NCI-H1092 (cell line): ENCODE results near the gene ZNF773.
"Not testable (repeated sequence)": the region's sequence is repeated elsewhere in the genome, so short reads cannot be mapped to it uniquely, and the experiment has no call there.

Experiments
- DNase-seq: peaks from one replicate; lab custom pipeline; 2025; lab: John Stamatoyannopoulos, UW

The ZNF773 gene

DNA sequence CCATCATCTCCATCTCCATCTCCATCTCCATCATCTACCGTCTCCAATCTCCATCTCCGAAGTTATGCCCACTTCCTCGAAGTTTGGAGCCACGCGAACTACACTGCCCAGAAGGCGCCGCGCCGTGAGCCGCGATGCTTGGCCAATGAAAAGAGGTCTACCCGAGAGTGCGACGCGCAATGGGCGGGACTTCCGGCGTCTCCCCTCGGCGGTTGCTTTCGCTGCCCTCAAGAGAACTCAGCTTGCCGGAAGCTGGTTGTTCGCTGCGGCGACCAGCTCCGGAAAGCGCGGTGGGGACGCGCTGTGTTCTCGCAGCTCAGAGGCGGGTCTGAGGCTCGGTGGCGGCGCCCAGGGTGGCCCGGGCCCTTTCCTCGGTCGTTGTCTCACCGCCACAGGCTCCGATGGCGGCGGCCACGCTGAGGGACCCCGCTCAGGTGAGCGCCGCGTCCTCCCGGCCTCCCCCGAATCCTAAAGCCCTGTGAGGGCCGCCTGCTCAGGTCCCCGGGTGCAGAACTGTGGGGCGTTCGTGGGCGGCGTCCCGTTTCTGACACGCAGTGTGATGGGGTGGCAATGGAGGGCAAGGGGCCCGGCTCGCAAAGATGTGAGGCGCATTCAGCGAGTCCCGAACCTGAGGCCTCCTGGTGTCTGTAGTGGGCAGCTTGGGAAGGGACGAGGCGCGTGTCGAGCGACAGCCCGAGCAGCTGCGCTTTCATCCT, at the start of gene ZNF773:
TSS of gene ZNF773 (plus strand) at position 259 of the 716 bp plus-strand sequence. CDS start at position 402, 143 bp downstream.
- DNase-seq = peak; percentile 86

DNA sequence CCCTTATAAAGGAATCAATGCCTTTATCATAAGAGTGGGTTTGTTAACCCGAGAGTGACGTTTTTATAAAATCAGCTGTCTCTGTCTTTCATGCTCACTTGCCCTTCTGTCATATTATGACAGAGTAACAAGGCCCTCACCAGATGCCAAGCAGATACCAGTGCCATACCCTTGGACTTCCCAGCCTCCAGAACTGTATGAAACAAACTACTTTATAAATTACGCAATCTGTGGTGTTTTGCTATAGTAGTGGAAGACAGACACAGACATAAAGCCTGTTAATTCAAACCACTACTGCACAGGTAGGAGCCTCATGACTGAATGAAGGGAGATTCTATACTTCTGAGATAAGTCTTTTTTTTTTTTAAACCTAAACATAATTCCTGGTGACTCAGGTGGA, 47.4 kb upstream of the ZNF773 start:
- DNase-seq = no peak

DNA sequence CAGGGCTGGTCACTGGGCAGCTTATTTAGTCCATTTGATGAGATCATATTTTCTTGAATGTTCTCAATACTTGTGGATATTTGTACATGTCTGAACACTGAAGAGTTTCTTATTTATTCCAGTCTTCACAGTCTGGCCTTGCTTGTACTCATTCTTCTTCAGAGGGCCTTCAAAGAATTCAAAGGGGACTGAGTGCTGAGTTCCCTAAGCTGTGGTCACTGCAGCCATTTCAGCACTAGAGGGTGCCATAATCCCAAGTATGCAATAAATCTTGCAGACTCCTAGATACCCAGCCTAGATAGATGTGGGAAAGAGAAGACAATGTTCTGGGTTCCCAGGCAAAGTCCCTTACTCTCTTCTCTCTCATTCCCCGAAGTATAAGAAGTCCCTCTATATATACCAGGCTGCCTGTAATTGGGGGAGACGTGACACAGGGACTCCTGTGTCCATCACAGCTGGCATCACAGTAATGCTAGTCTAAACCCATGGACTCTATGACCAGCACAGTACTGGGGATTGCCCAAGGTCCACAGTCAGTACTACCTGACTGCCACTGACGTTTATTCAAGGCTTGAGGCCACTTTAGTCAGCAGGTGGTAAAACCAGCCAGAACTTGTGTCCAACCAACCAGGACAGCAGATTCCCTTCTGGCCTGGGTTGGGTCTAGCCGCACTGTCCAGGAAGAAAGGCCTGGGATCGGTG, 33.9 kb upstream of the ZNF773 start:
- DNase-seq = no peak

GRCh38 chr19:57466489-57466888, 33.2 kb upstream of the ZNF773 start:
- DNase-seq = no peak

DNA sequence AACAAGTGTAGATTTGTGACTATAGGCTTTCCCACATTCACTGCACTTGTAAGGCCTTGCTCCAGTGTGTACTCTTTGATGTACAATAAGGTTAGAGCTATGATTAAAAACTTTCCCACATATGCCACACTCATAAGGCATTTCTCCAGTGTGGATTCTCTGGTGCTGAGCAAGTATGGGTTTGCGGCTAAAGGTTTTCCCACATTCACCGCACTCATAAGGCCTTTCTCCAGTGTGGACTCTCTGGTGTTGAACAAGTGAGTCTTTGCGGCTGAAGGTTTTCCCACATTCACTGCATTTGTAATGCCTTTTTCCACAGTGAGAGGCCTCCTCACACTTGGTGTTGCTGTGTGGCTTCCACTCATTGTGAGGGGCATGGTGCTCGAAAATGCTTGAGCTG, 26.1 kb upstream of the ZNF773 start:
- no peak for DNase-seq

- DNase-seq = peak; percentile 91
Observed at GRCh38 chr19:57477191-57478008, 22.3 kb upstream of the ZNF773 start, which contains the start of gene ZNF772. Gene ZNF772 (minus strand): TSS chr19:57477566. CDS start chr19:57477309, 257 bp downstream.

DNA sequence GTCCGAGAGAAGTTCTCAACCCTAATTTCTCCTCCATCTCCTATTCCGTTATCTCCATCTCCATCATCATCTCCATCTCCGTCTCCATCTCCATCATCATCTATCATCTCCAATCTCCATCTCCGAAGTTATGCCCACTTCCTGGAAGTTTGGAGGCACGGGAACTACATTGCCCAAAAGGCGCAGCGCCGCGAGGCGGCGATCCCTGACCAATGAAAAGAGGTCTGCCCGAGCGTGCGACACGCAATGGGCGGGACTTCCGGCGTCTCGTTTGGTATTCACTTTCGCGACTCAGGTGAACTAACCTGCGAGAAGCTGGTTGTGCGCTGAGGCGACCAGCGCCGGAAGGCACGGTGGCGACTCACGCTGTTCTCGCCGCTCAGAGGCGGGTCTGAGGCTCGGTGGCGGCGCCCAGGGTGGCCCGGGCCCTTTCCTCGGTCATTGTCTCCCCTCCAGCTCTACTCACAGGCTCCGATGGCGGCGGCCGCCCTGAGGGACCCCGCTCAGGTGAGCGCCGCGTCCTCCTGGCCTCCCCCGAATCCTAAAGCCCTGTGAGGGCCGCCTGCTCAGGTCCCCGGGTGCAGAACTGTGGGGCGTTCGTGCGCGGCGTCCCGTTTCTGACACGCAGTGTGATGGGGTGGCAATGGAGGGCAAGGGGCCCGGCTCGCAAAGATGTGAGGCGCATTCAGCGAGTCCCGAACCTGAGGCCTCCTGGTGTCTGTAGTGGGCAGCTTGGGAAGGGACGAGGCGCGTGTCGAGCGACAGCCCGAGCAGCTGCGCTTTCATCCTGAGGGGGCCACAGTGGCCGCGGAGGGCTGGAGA, 12.1 kb upstream of the ZNF773 start, which contains the start of gene ZNF419:
TSS of gene ZNF419 (plus strand) at position 274 of the 822 bp plus-strand sequence. CDS start at position 475, 201 bp downstream.
- peak; percentile 60 for DNase-seq

- DNase-seq = not testable (repeated sequence)
Observed at GRCh38 chr19:57488299-57488644, 11.5 kb upstream of the ZNF773 start.

GRCh38 chr19:57499332-57499679, 432 bp upstream of the ZNF773 start:
- DNase-seq = not testable (repeated sequence)

DNA sequence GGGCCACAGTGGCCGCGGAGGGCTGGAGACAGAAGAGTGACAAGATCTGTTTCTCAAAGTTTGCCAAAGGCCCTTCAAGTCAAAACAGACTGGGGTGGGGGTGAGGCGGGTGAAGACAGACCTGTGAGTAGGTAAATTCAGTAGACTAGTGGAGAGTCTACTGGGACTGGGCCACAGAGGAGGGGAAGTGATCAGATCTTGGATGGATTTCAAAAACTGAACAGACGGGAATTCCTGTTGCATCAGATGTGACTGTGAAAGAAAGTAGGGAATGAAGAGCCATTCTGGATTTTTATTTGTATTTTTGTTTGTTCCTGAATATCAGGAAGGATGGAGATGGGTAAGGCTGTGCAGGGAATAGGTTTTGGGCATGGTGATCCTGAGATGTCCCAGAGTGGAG, 662 bp downstream of the ZNF773 start:
- DNase-seq = not testable (repeated sequence)

DNA sequence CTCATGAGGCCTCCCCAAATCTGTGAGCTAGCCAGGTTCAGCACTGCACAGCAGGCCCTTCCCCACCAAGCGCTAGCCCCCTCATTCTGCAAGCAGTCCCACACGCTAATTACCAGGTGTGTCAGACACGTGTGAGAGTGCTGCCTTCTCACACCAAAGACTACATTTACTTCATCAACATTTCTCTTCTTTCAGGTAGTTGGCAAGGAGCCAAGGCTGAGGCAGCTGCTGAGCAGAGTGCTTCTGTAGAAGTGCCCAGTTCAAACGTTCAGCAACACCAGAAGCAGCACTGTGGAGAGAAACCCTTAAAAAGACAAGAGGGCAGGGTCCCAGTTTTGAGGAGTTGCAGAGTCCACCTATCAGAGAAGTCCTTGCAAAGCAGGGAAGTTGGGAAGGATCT, 6.4 kb downstream of the ZNF773 start:
- no peak for DNase-seq

DNA sequence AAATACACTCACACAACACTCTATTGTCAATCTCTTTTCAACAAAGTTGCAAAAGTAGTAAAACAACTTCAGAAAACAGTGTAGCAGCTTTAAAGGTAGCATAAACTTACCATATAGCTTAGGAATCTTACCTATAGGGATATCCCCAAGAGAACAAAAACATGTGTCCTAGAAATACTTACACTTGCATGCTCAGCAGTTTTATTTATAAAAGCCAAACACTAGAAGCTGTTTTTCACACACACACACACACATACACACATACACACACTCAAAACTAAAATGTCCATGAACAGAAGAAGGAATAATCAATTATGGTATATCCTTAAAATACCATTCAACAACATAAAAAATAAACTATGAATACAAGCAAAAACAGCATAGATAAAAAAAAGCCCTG, 11.7 kb downstream of the ZNF773 start:
- no peak for DNase-seq

DNA sequence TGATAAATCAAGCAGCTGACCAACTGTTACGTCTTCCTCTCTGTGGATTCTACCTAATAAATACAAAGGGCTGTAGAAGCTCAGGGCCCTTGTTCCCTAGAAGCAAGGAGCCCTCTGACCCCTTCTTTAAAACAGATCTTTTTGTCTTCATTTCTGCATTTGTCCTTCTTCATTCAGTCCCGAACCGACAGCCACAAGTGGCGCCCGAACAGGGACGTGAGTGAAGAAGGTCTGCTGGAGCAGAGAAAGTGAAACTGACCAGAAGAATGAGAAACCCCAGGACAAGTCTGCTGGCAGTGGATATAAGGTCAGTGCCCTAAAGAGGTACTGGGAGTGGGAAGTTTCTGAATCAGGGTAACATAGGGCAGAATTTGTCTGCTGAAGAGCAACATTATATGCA, 13.1 kb downstream of the ZNF773 start:
- no peak for DNase-seq

DNA sequence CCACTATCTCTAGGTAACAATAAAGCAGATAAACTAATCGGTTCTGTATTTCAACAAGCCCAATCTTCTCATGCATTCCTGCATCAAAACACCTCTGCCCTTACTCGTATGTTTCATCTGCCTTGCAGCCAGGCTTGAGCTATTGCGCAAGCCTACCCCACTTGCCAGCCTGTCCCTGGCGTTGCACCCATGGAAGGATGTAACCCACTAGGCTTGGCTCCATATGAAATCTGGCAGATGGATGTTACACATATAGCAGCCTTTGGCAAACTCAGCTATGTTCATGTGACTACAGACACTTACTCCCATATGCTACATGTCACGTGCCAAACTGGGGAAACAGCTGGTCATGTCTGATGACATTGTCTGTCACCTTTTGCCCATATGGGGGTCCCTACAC, 15.5 kb downstream of the ZNF773 start:
- DNase-seq = no peak

DNA sequence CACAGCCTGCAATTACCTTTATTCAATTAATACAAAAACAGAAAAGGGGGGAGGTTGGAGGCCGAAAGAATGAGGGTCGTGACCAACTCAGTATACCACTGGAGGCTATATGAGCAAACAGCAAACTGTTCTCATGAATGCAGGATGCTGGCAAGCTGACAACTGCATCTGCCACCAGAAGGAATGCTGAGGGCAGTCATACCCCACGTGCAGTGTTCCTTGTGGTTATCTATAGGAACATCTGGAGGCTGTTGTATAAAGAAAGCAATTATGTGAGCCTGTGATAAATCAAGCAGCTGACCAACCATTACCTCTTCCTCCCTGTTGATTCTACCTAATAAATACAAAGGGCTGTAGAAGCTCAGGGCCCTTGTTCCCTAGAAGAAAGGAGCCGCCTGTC, 18.3 kb downstream of the ZNF773 start:
- DNase-seq = not testable (repeated sequence)

- DNase-seq = peak; percentile 83
Observed at GRCh38 chr19:57527136-57527881, 27.6 kb downstream of the ZNF773 start, which contains the start of gene ZNF549. Gene ZNF549 (plus strand): TSS chr19:57527356. CDS start chr19:57527574, 218 bp downstream.

DNA sequence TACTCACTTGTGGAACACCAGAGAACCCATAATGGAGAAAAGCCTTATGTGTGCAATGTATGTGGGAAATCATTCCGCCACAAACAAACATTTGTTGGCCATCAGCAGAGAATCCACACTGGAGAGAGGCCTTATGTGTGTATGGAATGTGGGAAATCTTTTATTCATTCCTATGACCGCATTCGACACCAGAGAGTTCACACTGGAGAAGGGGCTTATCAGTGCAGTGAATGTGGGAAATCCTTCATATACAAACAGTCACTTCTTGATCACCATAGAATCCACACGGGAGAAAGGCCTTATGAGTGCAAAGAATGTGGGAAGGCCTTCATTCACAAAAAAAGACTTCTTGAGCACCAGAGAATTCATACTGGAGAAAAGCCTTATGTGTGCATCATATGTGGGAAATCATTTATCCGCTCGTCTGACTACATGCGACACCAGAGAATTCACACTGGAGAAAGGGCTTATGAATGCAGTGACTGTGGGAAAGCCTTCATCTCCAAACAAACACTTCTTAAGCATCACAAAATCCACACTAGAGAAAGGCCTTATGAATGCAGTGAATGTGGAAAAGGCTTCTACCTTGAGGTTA, 38.3 kb downstream of the ZNF773 start:
- DNase-seq = no peak

DNA sequence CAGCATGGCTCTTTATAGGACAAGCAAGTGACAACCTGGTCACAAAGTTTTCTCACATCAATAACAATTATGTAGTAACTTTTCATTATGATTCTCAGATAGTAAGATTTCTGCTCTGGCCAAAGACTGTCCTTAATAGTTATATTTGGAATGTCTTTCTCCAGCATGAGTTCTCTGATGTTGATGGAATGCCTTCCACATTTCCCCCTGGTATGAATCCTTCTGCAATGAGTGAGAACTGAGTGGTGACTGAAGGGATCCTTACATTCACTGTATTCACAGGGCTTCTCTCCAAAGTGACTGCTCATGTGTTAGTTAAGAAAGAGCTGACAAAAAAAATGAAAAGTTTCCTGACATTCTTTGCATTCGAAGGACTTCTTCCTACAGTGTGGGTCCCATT, 46.8 kb downstream of the ZNF773 start:
- DNase-seq = no peak

- no peak for DNase-seq
Observed at GRCh38 chr19:57552432-57552831, 52.7 kb downstream of the ZNF773 start.

GRCh38 chr19:57557659-57558058, 57.9 kb downstream of the ZNF773 start:
- no peak for DNase-seq
